GM19455 (cell line): ENCODE measurements around the gene SPR.

Experiments
- ATAC-seq: cut with Tn5 transposase; IDR thresholded peaks from one replicate; pipeline ENCODE4 v1.9.1; 2021; ENCODE audit not compliant: unreplicated experiment

The SPR gene

DNA sequence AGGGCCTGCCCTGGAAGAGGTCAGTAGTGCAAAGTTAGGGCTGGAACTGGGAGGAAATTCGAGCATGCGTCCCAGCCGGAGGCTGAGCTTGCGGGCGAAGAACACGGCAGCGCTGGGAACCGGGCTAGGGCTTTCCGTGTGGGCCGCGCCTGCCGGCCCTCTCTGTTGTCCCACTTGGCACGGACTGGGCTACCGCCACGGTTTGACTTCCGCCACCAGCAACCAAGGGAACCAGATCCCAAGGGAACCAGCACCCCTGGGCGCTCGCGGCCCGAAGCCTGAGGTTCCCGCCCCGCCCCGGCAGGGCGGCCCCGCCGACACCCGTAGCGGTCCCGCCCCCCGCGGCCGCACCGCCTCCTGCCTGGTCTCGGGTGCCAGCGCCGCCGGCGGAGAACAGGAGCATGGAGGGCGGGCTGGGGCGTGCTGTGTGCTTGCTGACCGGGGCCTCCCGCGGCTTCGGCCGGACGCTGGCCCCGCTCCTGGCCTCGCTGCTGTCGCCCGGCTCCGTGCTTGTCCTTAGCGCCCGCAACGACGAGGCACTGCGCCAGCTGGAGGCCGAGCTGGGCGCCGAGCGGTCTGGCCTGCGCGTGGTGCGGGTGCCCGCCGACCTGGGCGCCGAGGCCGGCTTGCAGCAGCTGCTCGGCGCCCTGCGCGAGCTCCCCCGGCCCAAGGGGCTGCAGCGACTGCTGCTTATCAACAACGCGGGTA is at the start of gene SPR:
TSS of gene SPR (plus strand) at position 377 of the 708 bp plus-strand sequence. CDS start at position 402, 25 bp downstream.
- peak; percentile 85 for ATAC-seq

DNA sequence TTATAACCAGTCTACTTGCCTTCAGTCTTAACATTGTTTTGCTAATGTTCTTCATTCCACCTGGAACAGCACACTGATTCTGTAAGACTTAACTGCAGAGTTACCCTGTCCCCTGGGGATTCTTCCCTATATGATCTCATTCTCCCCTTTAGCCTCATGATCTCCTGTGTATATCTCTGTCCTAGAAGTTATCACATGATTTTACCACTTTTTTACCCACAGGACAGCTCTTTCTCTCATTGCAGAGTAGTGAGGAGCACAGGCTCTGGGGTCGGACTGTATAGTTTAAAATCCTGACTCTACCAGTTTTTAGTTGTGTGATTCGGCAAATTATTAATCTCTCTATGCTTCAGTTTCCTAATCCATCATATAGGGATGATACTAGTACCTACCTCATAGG is 47.1 kb upstream of the SPR start:
- no peak for ATAC-seq

DNA sequence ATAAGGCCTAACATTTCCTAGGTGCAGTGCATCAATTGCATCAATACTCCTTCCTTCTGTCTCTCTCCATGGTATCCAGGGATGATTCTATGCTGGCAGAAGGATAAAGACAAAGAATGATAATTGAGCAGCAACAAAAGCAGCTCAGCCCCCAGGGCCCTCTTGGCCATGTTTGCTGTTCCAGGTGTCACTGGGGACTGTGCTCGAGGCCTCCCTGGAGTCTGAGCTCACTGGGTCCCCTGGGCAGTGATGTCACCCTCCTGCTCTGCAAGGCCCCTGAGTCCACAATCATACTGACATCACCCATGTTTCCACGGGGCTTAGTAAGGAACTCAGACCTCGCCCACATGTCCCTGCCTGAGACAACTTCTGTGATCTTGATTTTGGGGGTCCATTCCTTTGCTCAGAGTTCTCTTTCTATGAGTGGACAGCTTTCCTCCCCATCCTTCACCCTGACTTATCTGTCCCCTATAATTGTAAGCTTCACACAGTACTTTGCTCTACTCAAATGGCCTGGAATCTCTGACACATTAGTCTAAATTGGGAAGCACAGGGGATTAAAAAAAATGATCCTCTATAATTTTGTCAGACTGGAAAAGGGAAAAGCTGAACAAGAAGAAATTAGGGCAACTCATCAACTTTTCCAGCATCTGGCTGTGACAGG is 45.6 kb upstream of the SPR start:
- no peak for ATAC-seq

GRCh38 chr2:72843301-72843700 is 43.9 kb upstream of the SPR start:
- no peak for ATAC-seq

DNA sequence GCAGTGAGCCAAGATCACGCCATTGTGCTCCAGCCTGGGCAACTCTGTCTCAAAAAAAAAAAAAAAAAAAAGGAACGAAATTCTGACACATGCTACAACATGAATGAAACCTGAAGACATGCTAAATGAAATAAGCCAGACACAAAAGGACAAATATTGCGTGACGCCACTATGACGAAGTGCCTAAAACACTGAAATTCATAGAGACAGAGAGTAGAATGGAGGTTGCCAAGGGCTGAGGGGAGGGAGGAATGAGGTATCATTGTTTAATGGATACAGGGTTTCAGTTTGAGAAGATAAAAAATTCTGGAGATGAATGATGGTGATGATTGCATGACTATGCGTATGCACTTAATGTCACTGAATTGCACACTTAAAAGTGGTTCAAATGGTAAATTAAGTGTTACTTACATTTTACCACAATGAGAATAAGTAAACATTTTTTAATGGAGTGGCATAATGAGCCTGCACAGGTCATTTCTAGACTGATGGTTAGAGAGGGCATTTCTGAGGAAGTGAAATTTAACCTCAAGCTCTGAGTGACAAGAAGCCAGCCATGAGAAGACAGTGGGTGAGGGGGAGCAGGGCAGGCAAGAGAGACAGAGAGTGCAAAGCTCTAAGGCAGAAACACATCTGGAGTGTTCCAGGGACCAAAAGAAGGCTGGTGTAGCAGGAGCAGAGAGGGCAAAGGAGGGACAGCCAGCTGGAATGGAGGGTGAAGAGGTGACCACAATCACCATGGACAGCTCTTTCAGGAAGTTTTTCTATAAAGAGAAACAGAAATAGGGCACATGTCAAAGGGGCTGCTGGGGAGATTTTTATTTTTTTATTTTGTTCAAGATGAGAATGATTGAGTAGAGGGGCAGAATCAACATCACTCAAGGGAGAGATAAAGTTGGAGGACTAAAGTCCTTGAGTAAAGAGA is 40.8 kb upstream of the SPR start:
- ATAC-seq = peak; percentile 83

- ATAC-seq = no peak
These were observed 39.5 kb upstream of the SPR start for GRCh38 chr2:72847534-72848315.

DNA sequence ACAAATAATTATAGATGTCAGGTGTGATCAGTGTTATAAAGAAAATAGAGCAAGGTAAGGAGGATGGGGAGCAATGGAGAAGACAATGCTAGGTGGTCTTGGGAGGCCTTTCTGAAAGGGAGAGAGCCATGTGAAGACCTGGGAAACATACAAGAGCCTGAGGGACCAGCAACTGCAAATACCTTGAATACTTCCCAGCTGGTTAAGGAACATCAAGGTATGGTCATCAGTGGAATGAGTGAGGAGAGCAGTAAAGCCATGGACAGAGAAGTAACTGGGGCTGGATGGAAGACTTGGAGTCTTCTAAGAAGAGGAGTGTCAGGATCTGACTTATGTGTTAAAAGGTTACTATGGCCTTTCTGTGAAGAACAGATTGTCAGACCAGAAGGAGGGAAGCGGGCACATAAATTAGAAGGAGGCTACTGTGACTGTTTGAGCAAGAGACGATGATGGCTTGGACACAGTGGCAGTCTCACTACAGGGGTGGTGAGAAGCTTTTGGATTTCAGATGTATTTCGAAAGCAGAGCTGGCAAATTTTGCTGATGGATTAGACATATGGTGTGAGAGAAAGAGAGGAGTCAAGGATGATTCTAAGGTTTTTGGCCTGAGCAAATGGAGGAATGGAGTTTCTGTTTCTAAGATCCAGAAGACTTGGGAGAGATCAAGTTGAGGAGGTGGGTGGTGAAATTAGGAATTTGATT is 38.6 kb upstream of the SPR start:
- ATAC-seq = no peak

GRCh38 chr2:72849138-72849462 is 38.1 kb upstream of the SPR start:
- no peak for ATAC-seq

- ATAC-seq = no peak
These were observed 35.9 kb upstream of the SPR start for GRCh38 chr2:72851333-72851732.

DNA sequence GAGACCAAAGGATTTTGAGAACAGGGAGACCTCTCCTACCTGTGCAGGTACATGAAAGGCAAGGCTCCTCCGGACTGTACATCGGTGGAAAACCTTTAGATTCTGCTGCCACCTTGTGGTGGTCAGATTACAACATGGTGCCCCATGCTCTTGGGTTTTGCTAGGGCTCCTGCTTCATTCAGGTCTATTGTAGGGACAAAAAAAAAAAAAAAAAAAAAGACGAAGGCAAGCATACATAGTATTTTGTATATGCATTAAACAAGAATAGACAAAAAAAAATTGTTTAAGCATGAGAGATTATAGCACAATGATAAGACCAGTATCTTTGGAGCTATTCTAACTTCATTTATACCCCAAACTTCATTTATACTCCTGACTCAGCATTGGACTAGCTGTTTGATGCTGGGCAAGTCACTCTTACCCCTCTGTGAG is 27.4 kb upstream of the SPR start:
- peak; percentile 56 for ATAC-seq

DNA sequence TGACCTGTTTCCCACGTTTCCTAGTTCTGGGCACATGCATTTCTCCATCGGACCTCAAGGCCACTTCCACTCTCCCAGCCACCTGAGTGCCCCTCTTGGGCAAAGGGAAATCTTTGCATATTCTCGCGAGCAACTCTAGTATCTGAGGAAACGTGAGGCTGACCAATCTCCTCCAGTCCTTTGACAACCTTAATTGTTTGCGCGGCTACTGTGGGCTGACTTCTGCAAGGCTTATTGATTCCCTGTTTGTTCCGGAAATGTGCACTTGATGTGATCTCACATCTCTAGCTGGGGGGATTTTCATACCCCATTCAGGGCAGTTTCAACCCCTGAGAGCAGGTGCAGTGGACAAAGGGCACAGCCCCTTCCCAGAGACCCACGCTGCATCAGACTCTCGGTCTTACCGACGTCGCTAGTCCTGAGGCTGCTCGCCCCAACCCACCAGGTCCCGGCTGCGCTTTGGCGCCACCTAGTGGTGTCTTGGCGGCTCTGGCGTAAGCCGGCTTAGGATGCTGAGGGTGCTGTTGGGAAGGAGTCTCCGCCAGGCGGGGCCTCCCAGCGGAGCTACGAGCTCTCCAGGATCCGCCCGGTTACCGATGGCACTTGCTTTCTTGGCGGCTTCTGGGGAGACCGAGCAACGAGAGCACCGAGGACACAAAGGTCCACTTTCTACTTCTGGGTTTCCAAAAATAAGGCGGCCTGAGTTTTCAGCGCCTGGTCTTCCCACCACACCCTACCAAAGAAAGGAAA is 24.8 kb upstream of the SPR start:
- peak; percentile 90 for ATAC-seq

- ATAC-seq = no peak
These were observed 24.2 kb upstream of the SPR start for GRCh38 chr2:72863046-72863445.

DNA sequence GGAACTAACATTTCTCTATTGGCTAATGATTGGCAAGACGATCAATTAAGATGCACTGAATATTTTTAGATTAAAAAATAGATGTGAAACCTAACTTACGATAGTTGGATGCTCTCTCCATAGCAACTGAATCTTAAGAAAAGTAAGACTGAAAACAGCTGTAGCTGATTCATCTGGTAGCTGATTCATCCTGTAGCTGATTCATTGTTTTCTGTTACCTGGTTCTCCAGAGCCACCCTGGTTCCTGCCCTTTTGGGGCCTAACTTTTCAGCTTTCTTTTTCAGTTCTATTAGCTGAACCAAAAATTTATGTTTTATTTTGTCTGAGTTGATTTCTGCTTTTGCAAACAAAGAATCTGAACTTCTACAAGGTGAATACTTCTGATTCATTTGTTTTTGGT is 22.7 kb upstream of the SPR start:
- no peak for ATAC-seq

DNA sequence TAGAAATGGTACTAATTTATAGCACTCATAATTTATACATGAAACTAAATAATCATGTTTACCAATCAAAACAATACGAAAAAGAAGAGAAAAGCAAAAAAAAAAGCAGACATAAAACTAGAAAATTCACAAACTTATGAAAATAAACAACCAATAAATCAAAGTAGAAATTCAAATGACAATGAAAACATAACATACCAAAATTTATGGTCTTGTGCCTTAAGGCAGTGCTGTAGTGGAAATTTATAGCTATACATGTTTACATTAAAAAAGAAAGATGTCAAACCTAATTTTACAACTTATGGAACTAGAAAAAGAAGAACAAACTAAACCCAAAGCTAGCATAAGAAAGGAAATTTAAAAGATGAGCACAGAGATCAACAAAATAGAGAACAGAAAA is 16.1 kb upstream of the SPR start:
- no peak for ATAC-seq

DNA sequence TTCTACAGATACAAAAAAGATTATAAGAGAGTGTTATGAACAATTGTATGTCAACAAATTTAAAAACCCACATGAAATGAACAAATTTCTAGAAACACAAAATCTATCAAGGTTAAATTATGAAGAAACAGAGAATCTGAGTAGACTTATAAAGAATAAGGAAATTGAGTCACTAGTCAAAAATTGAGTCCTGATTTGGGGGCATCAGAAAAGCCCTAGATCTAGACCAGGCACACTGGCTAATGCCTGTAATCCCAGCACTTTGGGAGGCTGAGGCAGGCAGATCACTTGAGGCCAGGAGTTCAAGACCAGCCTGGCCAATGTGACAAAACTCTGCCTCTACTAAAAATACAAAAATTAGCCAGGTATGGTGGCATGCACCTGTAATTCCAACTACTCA is 15.3 kb upstream of the SPR start:
- no peak for ATAC-seq

- ATAC-seq = no peak
These were observed 3.7 kb upstream of the SPR start for GRCh38 chr2:72883356-72883962.

GRCh38 chr2:72886505-72887031 is 640 bp upstream of the SPR start:
- no peak for ATAC-seq

DNA sequence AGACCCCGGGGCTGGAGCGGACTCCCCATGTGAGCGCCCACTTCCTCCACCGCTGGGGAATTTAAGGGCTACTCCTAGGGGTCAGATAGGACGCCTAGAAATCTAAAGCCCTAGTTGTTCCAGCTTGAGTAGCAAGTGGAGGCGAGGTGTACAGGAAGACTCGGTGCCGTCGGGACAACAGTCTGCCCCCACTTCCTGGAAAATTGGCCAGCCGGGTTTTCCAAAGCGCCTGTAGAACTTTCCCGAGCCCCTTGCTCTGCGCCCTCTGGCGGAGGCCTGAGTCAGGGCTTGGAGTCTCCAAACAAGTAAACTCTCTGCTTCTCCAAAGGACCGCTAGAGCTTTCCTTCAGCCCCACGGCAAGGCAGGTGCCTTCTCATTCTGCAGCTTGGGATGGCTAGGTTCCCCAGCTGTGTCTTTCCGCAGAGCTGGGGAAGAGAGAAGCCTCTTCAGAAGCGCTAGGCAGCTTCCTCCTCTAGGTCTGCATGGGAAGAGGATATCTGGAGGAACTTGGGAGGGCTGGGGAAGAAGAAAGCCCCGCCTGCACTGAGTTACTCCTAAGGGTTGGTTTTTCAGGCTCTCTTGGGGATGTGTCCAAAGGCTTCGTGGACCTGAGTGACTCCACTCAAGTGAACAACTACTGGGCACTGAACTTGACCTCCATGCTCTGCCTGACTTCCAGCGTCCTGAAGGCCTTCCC is 681 bp downstream of the SPR start:
- ATAC-seq = peak; percentile 46
